Ectodermal cell (in vitro differentiated cells): ENCODE measurements around the gene DUSP6.

Experiments
- H3K27ac ChIP-seq: 2 replicates; pipeline ENCODE4 v1.7.0; 2013; ENCODE audit warnings: mild to moderate bottlenecking, low read depth, low read length; ENCODE audit not compliant: insufficient read depth, poor library complexity, severe bottlenecking
- H3K27me3 ChIP-seq: 2 replicates; pipeline ENCODE4 v1.7.0; 2013; ENCODE audit warnings: mild to moderate bottlenecking, low read length; ENCODE audit not compliant: insufficient read depth, control insufficient read depth, poor library complexity, severe bottlenecking
- H3K36me3 ChIP-seq: one replicate; pipeline ENCODE4 v1.7.0; 2013; ENCODE audit warnings: low read length; ENCODE audit not compliant: control insufficient read depth, insufficient read depth
- H3K4me1 ChIP-seq: one replicate; pipeline ENCODE4 v1.7.0; 2013; ENCODE audit warnings: low read length; ENCODE audit not compliant: control insufficient read depth, insufficient read depth
- H3K4me3 ChIP-seq: 2 replicates; pipeline ENCODE4 v1.7.0; 2013; ENCODE audit warnings: low read depth, low read length, control low read depth; ENCODE audit not compliant: insufficient read depth
- H3K9me3 ChIP-seq: 2 replicates; pipeline ENCODE4 v1.7.0; 2013; ENCODE audit warnings: mild to moderate bottlenecking, low read length, moderate library complexity; ENCODE audit not compliant: control insufficient read depth
- WGBS, 2 experiments: methylation state at CpG; one replicate each; pipeline ENCODE4 v1.1.7; 2013; ENCODE audit warnings: missing lambda C conversion rate in 2 of 2; 5-methylcytosine and 5-hydroxymethylcytosine counted together

Gene DUSP6

DNA sequence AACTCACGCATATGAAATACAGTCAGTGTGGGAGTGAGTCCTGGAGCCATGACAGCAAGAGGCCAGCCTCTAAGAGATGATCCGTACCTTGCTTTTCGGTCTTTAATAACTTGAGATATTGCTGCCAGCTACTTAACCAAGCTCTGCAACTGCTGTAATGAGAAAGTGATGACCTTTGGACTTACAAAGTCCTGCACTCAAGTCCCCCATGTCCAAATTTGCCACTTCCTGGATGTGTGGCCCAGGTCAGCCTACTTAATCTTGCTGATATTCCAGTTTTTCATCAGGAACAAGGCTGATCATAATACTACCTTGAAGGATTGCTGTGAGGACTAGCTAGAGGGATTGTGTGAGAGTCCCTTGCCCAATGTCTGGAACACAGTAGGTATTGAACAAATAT is 33.8 kb upstream of the DUSP6 start:
- Histone ChIP-seq H3K36me3 (no peaks in the 10 kb centered on the region), H3K4me1 (peaks cover 40% of the 10 kb centered on the region), H3K4me3 (no peak overlapping the region), H3K9me3 (no peaks in the 10 kb centered on the region), H3K27me3 (no peaks in the 10 kb centered on the region), H3K27ac (peak overlapping the region; percentile 31)
- 88 to 89% methylated on average over 3 of the region's 3 CpGs for WGBS, 2 experiments

GRCh38 chr12:89384807-89385206 is 32.5 kb upstream of the DUSP6 start:
- H3K27ac ChIP-seq = no peak overlapping the region
- no peaks in the 10 kb centered on the region for H3K9me3 ChIP-seq
- H3K4me3 ChIP-seq = no peak overlapping the region
- no peaks in the 10 kb centered on the region for H3K27me3 ChIP-seq
- peaks cover 40% of the 10 kb centered on the region for H3K4me1 ChIP-seq
- 95 to 97% methylated on average over 3 of the region's 3 CpGs for WGBS, 2 experiments
- H3K36me3 ChIP-seq = no peaks in the 10 kb centered on the region

- Histone ChIP-seq H3K4me3 (no peak overlapping the region), H3K4me1 (peaks cover 40% of the 10 kb centered on the region), H3K9me3 (no peaks in the 10 kb centered on the region), H3K36me3 (no peaks in the 10 kb centered on the region), H3K27ac (peak overlapping the region; percentile 33), H3K27me3 (no peaks in the 10 kb centered on the region)
- 34 to 37% methylated on average over 8 of the region's 8 CpGs for WGBS, 2 experiments
Observed at GRCh38 chr12:89384050-89384758, 31.9 kb upstream of the DUSP6 start.

- Histone ChIP-seq H3K4me3 (no peak overlapping the region), H3K4me1 (peaks cover 40% of the 10 kb centered on the region), H3K27me3 (no peaks in the 10 kb centered on the region), H3K9me3 (no peaks in the 10 kb centered on the region), H3K27ac (no peak overlapping the region), H3K36me3 (no peaks in the 10 kb centered on the region)
- WGBS, 2 experiments = 61 to 71% methylated on average over 6 of the region's 6 CpGs
Observed at GRCh38 chr12:89383235-89384049, 31.1 kb upstream of the DUSP6 start.

- 91 to 97% methylated on average over 5 of the region's 5 CpGs for WGBS, 2 experiments
- no peak overlapping the region for H3K4me3 ChIP-seq
- H3K36me3 ChIP-seq = no peaks in the 10 kb centered on the region
- peaks cover 40% of the 10 kb centered on the region for H3K4me1 ChIP-seq
- no peaks in the 10 kb centered on the region for H3K27me3 ChIP-seq
- H3K27ac ChIP-seq = no peak overlapping the region
- H3K9me3 ChIP-seq = no peaks in the 10 kb centered on the region
Observed at GRCh38 chr12:89382328-89382727, 30.0 kb upstream of the DUSP6 start.

GRCh38 chr12:89379839-89380467 is 27.7 kb upstream of the DUSP6 start:
- no peaks in the 10 kb centered on the region for H3K9me3 ChIP-seq
- 94 to 97% methylated on average over 4 to 5 of the region's 5 CpGs for WGBS, 2 experiments

GRCh38 chr12:89379148-89379838 is 27.0 kb upstream of the DUSP6 start:
- H3K4me1 ChIP-seq = peaks cover 15% of the 10 kb centered on the region
- no peaks in the 10 kb centered on the region for H3K27me3 ChIP-seq
- H3K9me3 ChIP-seq = no peaks in the 10 kb centered on the region
- H3K27ac ChIP-seq = no peak overlapping the region
- WGBS, 2 experiments = 91 to 94% methylated on average over 5 to 6 of the region's 6 CpGs
- H3K4me3 ChIP-seq = no peak overlapping the region
- no peaks in the 10 kb centered on the region for H3K36me3 ChIP-seq

More at GRCh38 chr12:89379839-89380467, 27.7 kb upstream of the DUSP6 start:
- Histone ChIP-seq H3K4me3 (no peak overlapping the region), H3K36me3 (no peaks in the 10 kb centered on the region), H3K27me3 (no peaks in the 10 kb centered on the region), H3K4me1 (peaks cover 22% of the 10 kb centered on the region), H3K27ac (no peak overlapping the region)

GRCh38 chr12:89376844-89377243 is 24.5 kb upstream of the DUSP6 start:
- Histone ChIP-seq H3K27me3 (no peaks in the 10 kb centered on the region), H3K36me3 (no peaks in the 10 kb centered on the region), H3K9me3 (no peaks in the 10 kb centered on the region), H3K4me3 (no peak overlapping the region), H3K27ac (no peak overlapping the region), H3K4me1 (no peaks in the 10 kb centered on the region)
- 89 to 100% methylated on average over 2 of the region's 2 CpGs for WGBS, 2 experiments

DNA sequence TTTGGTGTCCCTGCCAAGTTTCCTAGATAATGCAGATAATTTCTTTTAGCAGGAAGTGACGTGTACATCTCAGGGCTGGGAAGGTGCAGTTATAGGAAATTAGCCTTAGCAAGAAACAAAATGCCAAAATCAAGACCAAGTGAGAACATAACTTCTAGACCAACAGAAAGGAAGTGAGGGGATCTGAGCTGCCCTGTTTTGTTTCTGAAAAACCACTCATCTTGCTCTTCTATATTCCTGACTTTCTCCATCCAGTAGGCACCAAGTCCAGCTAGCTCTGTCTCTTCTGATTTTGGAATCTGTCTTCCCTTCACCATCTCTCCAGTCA is 23.9 kb upstream of the DUSP6 start:
- WGBS, 2 experiments = 85 to 96% methylated on average over 1 of the region's 1 CpG
- no peak overlapping the region for H3K27ac ChIP-seq
- H3K4me3 ChIP-seq = no peak overlapping the region
- H3K36me3 ChIP-seq = no peaks in the 10 kb centered on the region
- no peaks in the 10 kb centered on the region for H3K4me1 ChIP-seq
- H3K27me3 ChIP-seq = no peaks in the 10 kb centered on the region
- no peaks in the 10 kb centered on the region for H3K9me3 ChIP-seq
